Stimulated activated memory B cell treated with anti-CD40 and anti-IgM and Interleukin-4, amounts not matched to agents 10 μg/mL and 1 μg/mL and 100 μg/mL, for 72 hours (primary cell): ENCODE data around the gene CNPY4.

Source experiments
- ATAC-seq: fragments of 150-1000 bp; cut with Tn5 transposase; 2 replicates; pipeline ENCODE4 v1.10.0; 2021
- H3K27ac Mint-ChIP-seq: one replicate; pipeline ENCODE4 v1.8.0; 2022; ENCODE audit warnings: mild to moderate bottlenecking, mixed read lengths
- H3K27me3 Mint-ChIP-seq: one replicate; pipeline ENCODE4 v1.8.0; 2022; ENCODE audit warnings: mixed read lengths
- H3K36me3 Mint-ChIP-seq: one replicate; pipeline ENCODE4 v1.8.0; 2022; ENCODE audit warnings: mixed read lengths
- H3K4me1 Mint-ChIP-seq: one replicate; pipeline ENCODE4 v1.8.0; 2022; ENCODE audit warnings: mixed read lengths
- H3K4me3 Mint-ChIP-seq: one replicate; pipeline ENCODE4 v1.8.0; 2022; ENCODE audit warnings: mild to moderate bottlenecking, moderate library complexity, mixed read lengths
- H3K9me3 Mint-ChIP-seq: one replicate; pipeline ENCODE4 v1.8.0; 2022; ENCODE audit warnings: mixed read lengths

The CNPY4 gene

DNA sequence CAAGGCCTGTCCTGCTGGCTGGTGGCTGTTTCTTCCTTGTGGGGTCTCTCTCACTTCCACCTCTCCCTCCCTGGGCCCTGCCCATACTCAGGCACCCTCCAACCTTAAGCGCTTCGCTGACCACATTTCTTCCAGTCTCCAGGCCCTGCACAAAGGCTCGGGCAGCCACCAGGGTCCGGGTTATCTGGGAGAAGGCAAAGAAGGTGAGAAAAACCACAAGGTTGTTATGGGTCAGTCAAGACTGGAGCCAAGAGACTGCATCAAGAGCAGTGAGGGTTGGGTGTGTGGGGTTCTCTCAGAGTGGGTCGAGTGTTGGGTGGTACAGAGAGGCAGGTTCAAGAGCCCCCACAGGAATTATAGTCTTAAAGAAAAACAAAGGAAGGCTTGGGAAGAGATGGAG, 55.1 kb downstream of the CNPY4 start:
- no peak overlapping the region for H3K4me3 Mint-ChIP-seq
- H3K9me3 Mint-ChIP-seq: no peaks in the 10 kb centered on the region
- no peak overlapping the region for H3K27ac Mint-ChIP-seq
- ATAC-seq: no peak
- H3K27me3 Mint-ChIP-seq: peaks cover 28% of the 10 kb centered on the region
- H3K4me1 Mint-ChIP-seq: peaks cover 39% of the 10 kb centered on the region
- peaks cover 7% of the 10 kb centered on the region for H3K36me3 Mint-ChIP-seq
